HepG2 (cell line): ENCODE data around the gene TSEN54. TPM values are rescaled to one million over a fixed set of nuclear protein-coding genes. Genes with fewer than 3 reads are reported as not detected.
A peak's percentile ranks its signal among the peaks of the same experiment; 100 is the strongest.

Experiments
- ATAC-seq: fragments of 200-7000 bp; cut with Tn5 transposase; 3 replicates; pipeline ENCODE4 v1.9.1; 2020; ENCODE audit warnings: mild to moderate bottlenecking, moderate library complexity
- BruUV-seq: library from RNA; stranded (reverse); fragments of 400-500 nt; replicated peaks from 2 replicates; lab custom pipeline; 2021; lab: Mats Ljungman, UMichigan
- CTCF ChIA-PET: fragments of 300-600 bp; formaldehyde crosslinking; extraction: SDS; loops from one replicate; lab custom pipeline; 2021; ENCODE audit warnings: low total read pairs, inconsistent platforms, low intra/inter-chr PET ratio; lab: Yijun Ruan, JAX
- POLR2A ChIA-PET: fragments of 350-600 bp; sonication (Branson Sonifier 250); formaldehyde crosslinking; loops from one replicate; lab custom pipeline; 2020; ENCODE audit warnings: antibody characterized with exemption, inconsistent platforms; lab: Yijun Ruan, JAX
- DNase-seq: peaks from one replicate; pipeline ENCODE4 v3.0.0-alpha.2; 2015; ENCODE audit warnings: low spot score
- FAIRE-seq: peaks from 3 replicates; lab custom pipeline; 2011; peaks lifted over from hg19 to GRCh38; lab: Jason Lieb, UNC
- H2AFZ ChIP-seq: one replicate; pipeline ENCODE4 v1.6.1; 2011; ENCODE audit warnings: low read length, inconsistent platforms
- H3K27ac ChIP-seq: fragments of 300-600 bp; 3 replicates; pipeline ENCODE4 v1.8.0; 2011; ENCODE audit warnings: mixed run types, mild to moderate bottlenecking, mixed read lengths, low read length, inconsistent platforms; ENCODE audit not compliant: insufficient read depth; ENCODE audit errors: extremely low read length
- H3K27me3 ChIP-seq, 2 experiments: fragments of 200-600 bp in 1 of 2; 2 replicates in 1 of 2; 3 replicates in 1 of 2; pipeline versions ENCODE4 v1.6.0 to v1.8.0; 2011; ENCODE audit warnings: low read length in 2 of 2, mild to moderate bottlenecking in 2 of 2, moderate library complexity in 2 of 2, inconsistent platforms in 1 of 2; ENCODE audit not compliant: insufficient read depth in 2 of 2, control insufficient read depth in 1 of 2
- H3K36me3 ChIP-seq, 2 experiments: fragments of 200-600 bp in 1 of 2; replicated peaks in 1 of 2; 2 replicates in 1 of 2; 3 replicates in 1 of 2; pipeline versions ENCODE4 v1.5.1 to v1.8.0; 2011; ENCODE audit warnings: low read length in 2 of 2, inconsistent platforms in 1 of 2; ENCODE audit not compliant: insufficient read depth in 2 of 2, control insufficient read depth in 1 of 2
- H3K4me1 ChIP-seq: 2 replicates; pipeline ENCODE4 v1.5.1; 2012; ENCODE audit warnings: low read length, inconsistent platforms; ENCODE audit not compliant: insufficient read depth
- H3K4me2 ChIP-seq: 2 replicates; pipeline ENCODE4 v1.6.0; 2011; ENCODE audit warnings: low read depth, low read length, inconsistent platforms
- H3K4me3 ChIP-seq, 3 experiments: fragments of 200-600 bp in 1 of 3; sonication (generic), shearing (Covaris generic) in 1 of 3; replicated peaks in 1 of 3; 2 replicates each; pipeline ENCODE4 v1.5.1; 2011 to 2016; ENCODE audit warnings: low read length in 3 of 3, inconsistent platforms in 2 of 3, low read depth in 2 of 3, mild to moderate bottlenecking in 2 of 3, control low read depth in 1 of 3, mixed read lengths in 1 of 3; ENCODE audit not compliant: insufficient read depth in 1 of 3
- H3K79me2 ChIP-seq: one replicate; pipeline ENCODE4 v1.6.1; 2011; ENCODE audit warnings: low read length, inconsistent platforms; ENCODE audit not compliant: insufficient read depth
- H3K9ac ChIP-seq: 2 replicates; pipeline ENCODE4 v1.6.0; 2011; ENCODE audit warnings: mild to moderate bottlenecking, low read depth, low read length, inconsistent platforms; ENCODE audit not compliant: insufficient read depth
- H3K9me3 ChIP-seq: 2 replicates; pipeline ENCODE4 v1.5.1; 2012; ENCODE audit warnings: mild to moderate bottlenecking, low read length
- H4K20me1 ChIP-seq: 2 replicates; pipeline ENCODE4 v1.6.0; 2011; ENCODE audit warnings: inconsistent platforms, mild to moderate bottlenecking, low read length, moderate library complexity; ENCODE audit not compliant: insufficient read depth
- GABPA ChIP-seq, 2 experiments: IDR thresholded peaks; 2 replicates each; pipeline ENCODE4 v1.6.1; 2011 to 2016; ENCODE audit warnings: low read depth in 2 of 2, low read length in 1 of 2, missing biosample characterization in 1 of 2, missing genetic modification characterization in 1 of 2
- HNRNPLL ChIP-seq: fragments of 200-400 bp; formaldehyde crosslinking; IDR thresholded peaks from 2 replicates; pipeline ENCODE4 v1.6.1; 2017; ENCODE audit warnings: mild to moderate bottlenecking, low read depth, low read length; ENCODE audit not compliant: poor library complexity, severe bottlenecking
- IKZF4 ChIP-seq: sonication (generic); formaldehyde crosslinking; IDR thresholded peaks from 2 replicates; pipeline ENCODE4 v1.5.1; 2020; ENCODE audit warnings: borderline replicate concordance, mild to moderate bottlenecking, low read depth, missing genetic modification reagents; ENCODE audit errors: not compliant biosample characterization
- KDM1A ChIP-seq: IDR thresholded peaks from 2 replicates; pipeline ENCODE4 v1.6.1; 2016; ENCODE audit warnings: missing compliant biosample characterization
- KLF11 ChIP-seq: IDR thresholded peaks from 2 replicates; pipeline ENCODE4 v1.6.1; 2016; ENCODE audit warnings: missing compliant biosample characterization
- LRRFIP1 ChIP-seq: sonication (generic); formaldehyde crosslinking; conservative IDR thresholded peaks from 2 replicates; pipeline ENCODE4 v1.4.0; 2020; ENCODE audit warnings: missing genetic modification reagents
- MAFK ChIP-seq, 2 experiments: IDR thresholded peaks in 1 of 2; conservative IDR thresholded peaks in 1 of 2; 2 replicates each; pipeline ENCODE4 v1.6.1; 2011; ENCODE audit warnings: improper control_type of control experiment in 2 of 2, low read length in 2 of 2
- MIER2 ChIP-seq: IDR thresholded peaks from 2 replicates; pipeline ENCODE4 v1.6.1; 2016; ENCODE audit warnings: missing biosample characterization, missing genetic modification reagents
- MYPOP ChIP-seq: sonication (generic); formaldehyde crosslinking; IDR thresholded peaks from 2 replicates; pipeline ENCODE4 v1.8.1; 2023; ENCODE audit warnings: mild to moderate bottlenecking, moderate library complexity, missing genetic modification reagents
- NONO ChIP-seq, 2 experiments: fragments of 450-650 bp in 1 of 2; sonication (generic) in 1 of 2; formaldehyde crosslinking in 1 of 2; IDR thresholded peaks in 1 of 2; conservative IDR thresholded peaks in 1 of 2; 2 replicates each; pipeline versions ENCODE4 v1.6.1 to v1.8.0; 2017 to 2022; ENCODE audit warnings: mild to moderate bottlenecking in 1 of 2, missing genetic modification reagents in 1 of 2, moderate library complexity in 1 of 2
- PAXIP1 ChIP-seq: sonication (generic); formaldehyde crosslinking; conservative IDR thresholded peaks from 2 replicates; pipeline ENCODE4 v1.4.0; 2020; ENCODE audit warnings: mild to moderate bottlenecking, missing genetic modification reagents, moderate library complexity
- RBAK ChIP-seq: sonication (generic); formaldehyde crosslinking; IDR thresholded peaks from 2 replicates; pipeline ENCODE4 v1.5.1; 2020; ENCODE audit warnings: mild to moderate bottlenecking, missing genetic modification reagents
- ZMYM2 ChIP-seq: sonication (generic); formaldehyde crosslinking; IDR thresholded peaks from 2 replicates; pipeline ENCODE4 v1.8.0; 2022; ENCODE audit warnings: mild to moderate bottlenecking, missing genetic modification reagents
- ZNF713 ChIP-seq: sonication (generic); formaldehyde crosslinking; IDR thresholded peaks from 2 replicates; pipeline ENCODE4 v1.4.0; 2020; ENCODE audit warnings: mild to moderate bottlenecking, missing genetic modification reagents
- WGBS: methylation state at CpG from one replicate; pipeline ENCODE4 v1.1.6; 2017; ENCODE audit warnings: low lambda C conversion rate; 5-methylcytosine and 5-hydroxymethylcytosine counted together
- in situ Hi-C: cut with HindIII; loops from 2 replicates; pipeline ENCODE4 v1.10.0; 2017; ENCODE audit warnings: low pct_unique_long_range_greater_than_20kb; ENCODE audit not compliant: extremely low pct_ligation_motif_present
- intact Hi-C: fragments of 100-400 bp; cut with micrococcal nuclease; formaldehyde crosslinking; loops from one replicate; pipeline ENCODE4 v1.10.0; 2022; ENCODE audit not compliant: unreplicated experiment
- polyA plus RNA-seq, 8 experiments: library from polyadenylated mRNA; depleted of rRNA in 3 of 8; stranded (reverse) in 7 of 8; unstranded in 1 of 8; fragments of >200 nt; fragmentation: Illumina TruSeq in 4 of 8; extraction: Trizol in 4 of 8; gene quantifications; 2 replicates each; pipeline versions ENCODE4 v1.2.1 to v1.2.3, GENCODE V29; 2011 to 2016; ENCODE audit warnings: low read depth in 4 of 8, missing spikeins in 1 of 8, mixed read lengths in 1 of 8; ENCODE audit not compliant: insufficient read depth in 1 of 8
- total RNA-seq, 5 experiments: library from RNA; depleted of rRNA; stranded (reverse); fragments of >200 nt; fragmentation: Illumina TruSeq; extraction: Trizol; gene quantifications; 2 replicates each; pipeline ENCODE4 v1.2.3, GENCODE V29; 2016; ENCODE audit warnings: low read depth in 1 of 5

Gene TSEN54
- total and polyA plus RNA-seq, 2 of the 13 experiments (the other 11 are each of a cell fraction or from before 2014, with no cell fraction given) = 62.9 to 63.3 TPM

- in situ Hi-C loops = no loop called here
- peaks cover 10% of the 10 kb centered on the region for H3K79me2 ChIP-seq
- peaks cover 10% of the 10 kb centered on the region; the same call in 1 of the 2 replicates for H4K20me1 ChIP-seq
- no peaks in the 10 kb centered on the region; a peak in 1 of 5 replicates for H3K27me3 ChIP-seq
- ChIA-PET CTCF (interaction anchor here (0.8 to 3.1 kb wide), 6 partner anchors 10 to 89 kb away, joined by 3 to 26 read pairs (median 7); partner anchors contain the start of gene LLGL2), POLR2A (interaction anchor here (1.0 to 1.3 kb wide), 3 partner anchors 10 to 59 kb away, joined by 3 to 5 read pairs (median 3); partner anchors contain the start of genes LLGL2 and TMEM94)
- WGBS = under 1% methylated on average over 29 of the region's 50 CpGs
- H2AFZ ChIP-seq = no peak overlapping the region
- H3K4me3 ChIP-seq = peak overlapping the region; percentile 68 to 93 (median 79)
- intact Hi-C loops = loop anchor here (1.0 to 5.0 kb wide), 3 partner anchors 58 to 430 kb away; partner anchors contain the start of gene TMEM94
- peak overlapping the region; percentile 75 for H3K9ac ChIP-seq
- peaks cover 5 to 10% of the 10 kb centered on the region in 2 experiments for H3K36me3 ChIP-seq
- ATAC-seq (peak; percentile 15), FAIRE-seq (no peak), DNase-seq (no peak)
- H3K27ac ChIP-seq = peak overlapping the region; percentile 51
- H3K4me1 ChIP-seq = peaks cover 56% of the 10 kb centered on the region
- no peaks in the 10 kb centered on the region for H3K9me3 ChIP-seq
- BruUV-seq = TSS peak; percentile 43
- H3K4me2 ChIP-seq = peak overlapping the region; percentile 91
- no peak for TF ChIP-seq PAXIP1
- no peak; the same call in 1 of the 2 replicates for TF ChIP-seq MYPOP (CRISPR knock-in tag)
- no peak for TF ChIP-seq IKZF4 (CRISPR knock-in tag)
- no peak for TF ChIP-seq KLF11 (CRISPR knock-in tag)
- TF ChIP-seq HNRNPLL = no peak
- TF ChIP-seq GABPA (IDR thresholded peaks at IDR 0.05; ENCODE audit: low read depth, low read length) = no peak
- TF ChIP-seq GABPA (CRISPR knock-in tag; IDR thresholded peaks at IDR 0.05; ENCODE audit: low read depth) = no peak
- TF ChIP-seq NONO (IDR thresholded peaks at IDR 0.05) = no peak
- TF ChIP-seq NONO (CRISPR knock-in tag; conservative IDR thresholded peaks at IDR 0.05) = no peak
- TF ChIP-seq KDM1A (CRISPR knock-in tag) = no peak
- no peak for TF ChIP-seq ZNF713 (CRISPR knock-in tag)
- no peak for TF ChIP-seq LRRFIP1
- TF ChIP-seq ZMYM2 (CRISPR knock-in tag) = no peak
- TF ChIP-seq RBAK (CRISPR knock-in tag) = no peak
- no peak for TF ChIP-seq MAFK (conservative IDR thresholded peaks at IDR 0.05 in 1 of 2, IDR thresholded peaks at IDR 0.05 in 1 of 2; ENCODE audit: low read length in 2 of 2)
- no peak for TF ChIP-seq MIER2 (CRISPR knock-in tag)
Observed at GRCh38 chr17:75514919-75515495, 1.3 kb upstream of the TSEN54 start.
